GM11168 (cell line): Measurements from ENCODE around the gene PCDH1.

Experiments
- in situ Hi-C: fragments of 300-500 bp; cut with MboI; formaldehyde crosslinking; loops from one replicate; pipeline ENCODE4 v1.12.0; 2022; ENCODE audit warnings: low sequenced_read_pairs; ENCODE audit not compliant: unreplicated experiment

PCDH1 gene

GRCh38 chr5:141815051-141815795 lies 63.0 kb downstream of the PCDH1 start:
- in situ Hi-C loops, result no loop called here

DNA sequence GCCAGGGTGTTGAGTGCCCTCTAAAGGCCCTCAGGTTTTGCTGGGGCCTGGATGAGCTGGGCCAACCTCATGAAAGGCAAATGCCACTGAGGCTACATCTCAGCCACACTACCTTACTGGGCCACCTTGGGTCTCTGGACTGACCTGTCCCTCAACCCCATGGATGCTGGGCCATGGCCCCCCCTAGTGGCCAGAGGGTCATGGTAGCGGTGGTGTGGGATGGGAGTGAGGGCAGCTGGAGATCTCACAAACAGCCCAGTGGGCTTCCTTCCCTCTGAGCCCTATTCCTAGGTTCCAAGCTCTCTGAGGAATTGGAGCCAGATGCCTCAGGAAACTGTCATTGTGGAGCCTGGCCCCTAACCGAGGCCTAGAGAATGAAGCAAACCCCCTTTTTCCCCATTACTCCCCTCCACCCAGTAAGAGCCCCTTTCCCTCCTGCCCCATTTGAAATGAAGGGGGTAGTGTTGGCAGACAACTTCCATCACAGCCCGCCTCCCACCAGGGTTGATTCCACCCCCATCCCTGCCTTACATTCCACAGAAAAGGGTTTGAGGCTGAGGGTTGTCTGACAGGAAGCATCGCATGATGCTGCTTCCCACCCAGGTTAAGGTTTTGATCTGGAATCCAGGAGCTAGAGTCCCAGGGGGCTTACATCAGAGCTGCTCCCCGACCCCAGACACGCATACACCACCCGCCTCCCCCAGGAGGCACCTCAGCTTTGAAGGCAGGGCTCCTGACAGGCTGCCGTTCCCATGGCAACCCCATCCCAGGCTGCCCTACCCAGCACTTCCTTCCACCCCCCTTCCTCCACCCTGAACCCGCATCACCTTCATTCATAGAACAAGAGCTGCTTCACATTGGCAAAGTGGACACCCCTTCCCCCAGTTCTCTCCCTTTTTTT lies 63.9 kb downstream of the PCDH1 start:
- in situ Hi-C loops, result no loop called here

- in situ Hi-C loops, result no loop called here
Observed at GRCh38 chr5:141812512-141812911, 65.7 kb downstream of the PCDH1 start.

- in situ Hi-C loops, result no loop called here
Observed at GRCh38 chr5:141811287-141812155, 66.7 kb downstream of the PCDH1 start.

DNA sequence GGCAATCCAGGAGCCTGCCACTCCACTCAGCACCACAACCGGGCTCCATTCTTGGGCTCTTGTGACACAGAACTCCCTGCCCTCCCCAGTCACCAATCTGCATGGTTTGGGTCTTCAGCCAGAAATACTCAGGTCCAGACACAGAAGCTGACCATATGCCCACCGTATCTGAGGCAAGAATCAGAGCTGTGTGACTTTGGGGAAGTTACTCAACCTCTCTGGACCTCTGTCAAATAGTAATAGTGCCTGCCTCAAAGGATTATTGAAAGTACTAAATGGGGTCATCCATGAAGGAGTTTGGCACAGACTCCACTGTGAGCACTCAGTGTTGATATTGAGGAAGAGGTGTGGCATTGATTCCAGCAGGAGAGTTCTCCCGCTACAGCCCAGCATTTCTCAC lies 67.5 kb downstream of the PCDH1 start:
- in situ Hi-C loops, result no loop called here

DNA sequence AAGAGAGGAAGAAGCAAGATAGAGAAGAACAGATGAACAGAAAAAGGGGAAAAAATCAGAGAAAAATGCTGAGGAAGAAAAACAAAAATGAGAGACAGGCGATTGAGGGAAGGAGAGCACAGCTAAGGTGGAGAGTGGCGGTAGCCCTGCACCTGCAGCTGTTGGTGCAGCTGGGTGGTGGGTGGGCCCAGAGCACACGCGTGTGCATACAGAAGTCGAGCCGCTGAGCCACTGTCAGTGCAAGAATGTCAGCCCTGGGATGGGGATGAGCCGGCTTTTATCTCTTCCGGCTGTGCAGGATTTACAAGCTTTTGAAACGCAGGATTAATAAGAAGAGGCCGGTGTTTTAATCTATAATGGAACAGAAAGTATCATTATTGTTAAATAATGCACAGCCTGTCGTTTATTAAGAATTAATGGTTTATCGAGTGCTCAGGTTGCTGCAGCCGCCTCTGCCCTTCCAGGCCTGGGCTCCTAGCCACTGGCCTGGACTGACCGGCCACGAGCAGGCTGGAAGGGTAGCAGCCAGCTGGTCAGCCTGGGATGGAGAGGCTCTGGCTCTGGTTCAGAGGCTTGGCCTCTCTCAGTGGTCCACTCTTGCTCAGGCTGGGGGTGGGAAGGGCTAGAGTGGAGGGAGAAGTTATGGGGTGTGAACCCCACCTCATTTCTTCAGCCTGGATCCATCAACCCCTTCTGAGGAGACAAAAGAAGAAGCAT lies 68.7 kb downstream of the PCDH1 start:
- in situ Hi-C loops, result no loop called here

DNA sequence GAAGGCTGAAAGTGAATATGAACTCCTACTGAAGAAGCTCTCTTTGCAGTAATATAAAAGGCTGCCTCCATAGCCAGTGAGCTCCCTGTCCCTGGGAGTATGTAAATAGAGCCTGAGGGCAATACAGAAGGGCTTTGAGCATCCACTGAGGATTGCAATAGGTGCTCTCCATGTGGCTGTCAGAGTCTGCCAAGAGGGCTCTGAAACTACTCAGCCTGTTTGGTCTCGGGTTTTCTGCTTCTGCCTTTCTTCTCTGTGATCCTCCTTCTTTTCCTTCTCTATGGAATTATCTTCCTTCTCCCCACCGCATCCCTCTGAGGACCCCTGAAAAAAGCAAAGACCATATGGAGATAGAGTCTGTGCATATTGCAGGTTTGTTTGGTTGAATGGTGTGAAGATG lies 69.4 kb downstream of the PCDH1 start:
- in situ Hi-C loops, result no loop called here

GRCh38 chr5:141807732-141808131 lies 70.5 kb downstream of the PCDH1 start:
- in situ Hi-C loops, result no loop called here

GRCh38 chr5:141807329-141807728 lies 70.9 kb downstream of the PCDH1 start:
- in situ Hi-C loops, result no loop called here

GRCh38 chr5:141806626-141807025 lies 71.6 kb downstream of the PCDH1 start:
- in situ Hi-C loops, result no loop called here

DNA sequence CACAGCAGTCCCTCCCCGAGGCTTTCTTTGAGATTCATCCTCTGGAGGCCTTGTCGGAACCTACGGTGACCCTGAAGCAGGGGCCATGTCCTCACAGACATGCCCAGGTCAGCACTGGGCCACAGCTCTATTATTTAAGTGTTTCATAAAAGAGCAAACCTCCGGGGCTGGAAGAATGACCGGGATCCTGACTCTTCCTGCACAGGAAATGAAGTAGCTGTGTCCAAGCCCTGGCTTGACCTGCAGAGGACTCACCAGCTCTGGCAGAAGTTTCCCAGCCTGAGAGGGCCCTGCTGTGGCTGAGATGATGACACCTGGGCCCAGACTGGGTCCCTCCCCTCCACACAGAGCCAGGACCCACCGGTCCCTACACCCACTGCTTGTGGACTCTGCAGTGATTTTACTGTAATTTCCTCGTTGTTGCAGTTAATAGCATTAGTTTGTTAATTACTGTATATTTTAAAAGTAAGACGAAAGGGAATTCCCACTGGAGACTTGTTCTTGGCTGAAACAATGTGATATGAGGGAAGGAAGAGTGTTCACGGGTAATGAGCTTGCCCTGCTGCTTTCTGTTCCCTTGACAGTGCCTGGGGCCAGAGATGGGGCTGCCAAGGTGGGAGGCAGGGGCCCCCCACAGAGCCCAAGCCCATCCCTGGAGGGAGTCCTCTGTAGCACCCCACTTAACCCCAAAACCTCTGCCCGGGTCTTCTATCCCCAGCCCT lies 72.2 kb downstream of the PCDH1 start:
- in situ Hi-C loops, result no loop called here

GRCh38 chr5:141804475-141804874 lies 73.7 kb downstream of the PCDH1 start:
- in situ Hi-C loops, result no loop called here
